GM19025 (cell line): ENCODE data around the gene GNB1L.

Source experiments
- ATAC-seq: cut with Tn5 transposase; IDR thresholded peaks from one replicate; pipeline ENCODE4 v1.9.1; 2021; ENCODE audit warnings: mild to moderate bottlenecking, low read depth, moderate library complexity; ENCODE audit not compliant: unreplicated experiment

The GNB1L gene

GRCh38 chr22:19877626-19878339 lies 23.1 kb upstream of the GNB1L start:
- ATAC-seq: no peak

GRCh38 chr22:19876941-19877625 lies 22.4 kb upstream of the GNB1L start:
- ATAC-seq: no peak

- ATAC-seq: no peak
Observed at GRCh38 chr22:19876314-19876940, 21.8 kb upstream of the GNB1L start.

GRCh38 chr22:19875531-19876313 lies 21.0 kb upstream of the GNB1L start:
- no peak for ATAC-seq

GRCh38 chr22:19875061-19875530 lies 20.4 kb upstream of the GNB1L start:
- ATAC-seq: no peak

GRCh38 chr22:19874307-19875060 lies 19.8 kb upstream of the GNB1L start:
- no peak for ATAC-seq

GRCh38 chr22:19873960-19874306 lies 19.3 kb upstream of the GNB1L start:
- no peak for ATAC-seq

- ATAC-seq: no peak
Observed at GRCh38 chr22:19873138-19873959, 18.7 kb upstream of the GNB1L start.

GRCh38 chr22:19872779-19873137 lies 18.1 kb upstream of the GNB1L start:
- ATAC-seq: no peak

- no peak for ATAC-seq
Observed at GRCh38 chr22:19871845-19872778, 17.4 kb upstream of the GNB1L start.

- ATAC-seq: no peak
Observed at GRCh38 chr22:19871023-19871844, 16.6 kb upstream of the GNB1L start.

GRCh38 chr22:19870153-19871022 lies 15.7 kb upstream of the GNB1L start:
- ATAC-seq: no peak

GRCh38 chr22:19869497-19870152 lies 15.0 kb upstream of the GNB1L start:
- no peak for ATAC-seq

GRCh38 chr22:19868773-19869471 lies 14.2 kb upstream of the GNB1L start:
- no peak for ATAC-seq

- ATAC-seq: no peak
Observed at GRCh38 chr22:19868333-19868732, 13.7 kb upstream of the GNB1L start.
